CD4-positive, alpha-beta memory T cell (primary cell): Measurements from ENCODE around the gene PSD. TPM values are rescaled to one million over a fixed set of nuclear protein-coding genes. Genes with fewer than 3 reads are reported as not detected.

ENCODE experiments used
- CTCF ChIA-PET: fragments of 350-600 bp; sonication (Branson Sonifier 250); formaldehyde crosslinking; loops from one replicate; lab custom pipeline; 2021; ENCODE audit warnings: inconsistent platforms; ENCODE audit not compliant: partially characterized antibody; lab: Charles Lee
- POLR2A ChIA-PET: fragments of 350-600 bp; sonication (Branson Sonifier 250); formaldehyde crosslinking; loops from one replicate; lab custom pipeline; 2021; ENCODE audit not compliant: partially characterized antibody; lab: Charles Lee
- DNase-seq, 5 donors: peaks; one replicate each; pipeline versions ENCODE4 v3.0.0 to v3.0.0-alpha.2; 2020 to 2022; ENCODE audit warnings: mixed read lengths in 1 of 5
- H3K27ac ChIP-seq: one replicate; pipeline ENCODE4 v1.7.0; 2013; ENCODE audit warnings: low read depth, low read length
- H3K27me3 ChIP-seq: 2 replicates; pipeline ENCODE4 v1.7.0; 2013; ENCODE audit warnings: mild to moderate bottlenecking, low read length, moderate library complexity; ENCODE audit not compliant: insufficient read depth
- H3K36me3 ChIP-seq: 2 replicates; pipeline ENCODE4 v1.7.0; 2013; ENCODE audit warnings: mild to moderate bottlenecking, low read length, moderate library complexity; ENCODE audit not compliant: insufficient read depth
- H3K4me1 ChIP-seq: 2 replicates; pipeline ENCODE4 v1.7.0; 2013; ENCODE audit warnings: mild to moderate bottlenecking, low read length, moderate library complexity; ENCODE audit not compliant: insufficient read depth
- H3K4me3 ChIP-seq, 2 donors: one replicate each; pipeline ENCODE4 v1.7.0; 2013; ENCODE audit warnings: low read length in 2 of 2, mild to moderate bottlenecking in 1 of 2
- H3K9me3 ChIP-seq, 2 donors: one replicate each; pipeline ENCODE4 v1.7.0; 2013; ENCODE audit warnings: low read length in 2 of 2, control low read depth in 1 of 2; ENCODE audit not compliant: control insufficient read depth in 1 of 2
- H3K27ac Mint-ChIP-seq, 7 donors: one replicate each; pipeline ENCODE4 v1.8.0; 2020 to 2021; ENCODE audit warnings: mixed read lengths in 7 of 7, mild to moderate bottlenecking in 6 of 7, inconsistent platforms in 3 of 7, moderate library complexity in 3 of 7
- H3K27me3 Mint-ChIP-seq, 2 donors: one replicate each; pipeline ENCODE4 v1.8.0; 2020 to 2021; ENCODE audit warnings: mixed read lengths in 2 of 2
- H3K36me3 Mint-ChIP-seq, 2 donors: one replicate each; pipeline ENCODE4 v1.8.0; 2020 to 2021; ENCODE audit warnings: mixed read lengths in 2 of 2, inconsistent platforms in 1 of 2, mild to moderate bottlenecking in 1 of 2
- H3K4me1 Mint-ChIP-seq, 4 donors: one replicate each; pipeline ENCODE4 v1.8.0; 2020 to 2021; ENCODE audit warnings: mixed read lengths in 4 of 4, mild to moderate bottlenecking in 1 of 4
- H3K4me3 Mint-ChIP-seq, 8 donors: one replicate each; pipeline ENCODE4 v1.8.0; 2020 to 2021; ENCODE audit warnings: mixed read lengths in 8 of 8, mild to moderate bottlenecking in 7 of 8, moderate library complexity in 6 of 8, inconsistent platforms in 3 of 8
- H3K9me3 Mint-ChIP-seq, 8 donors: one replicate each; pipeline ENCODE4 v1.8.0; 2020 to 2021; ENCODE audit warnings: mixed read lengths in 8 of 8, mild to moderate bottlenecking in 5 of 8, inconsistent platforms in 3 of 8, moderate library complexity in 1 of 8
- intact Hi-C: fragments of 100-400 bp; cut with micrococcal nuclease; formaldehyde crosslinking; loops from one replicate; pipeline ENCODE4 v1.15.1; 2023
- polyA plus RNA-seq, 2 donors: library from polyadenylated mRNA; unstranded; fragments of 300-500 nt; fragmentation: Illumina TruSeq; gene quantifications; one replicate each; pipeline ENCODE4 v1.2.3, GENCODE V29; 2021
- total RNA-seq, 2 experiments: library from RNA; stranded (reverse); gene quantifications; one replicate each; pipeline ENCODE4 v1.2.3, GENCODE V29; 2021

PSD gene
- total and polyA plus RNA-seq, 4 experiments from 2014 or later, result 2.1 to 5.4 (median 3.8) TPM

- Histone ChIP-seq H3K27ac (peak within 1 kb of the TSS; percentile 100), H3K9me3 (no peaks in the 10 kb centered on the region), H3K36me3 (peaks cover 23% of the 10 kb centered on the region), H3K27me3 (no peaks in the 10 kb centered on the region), H3K4me1 (peaks cover 53% of the 10 kb centered on the region), H3K4me3 (peak within 1 kb of the TSS; percentile 97 to 98)
- intact Hi-C loops, result loop anchor here (1.0 to 5.0 kb wide), 5 partner anchors 243 to 565 kb away; partner anchors contain the start of genes CNNM2, NOLC1 and PPRC1
- ChIA-PET POLR2A (interaction anchor here (0.5 to 8.3 kb wide), 23 partner anchors 9 to 578 kb away, joined by 3 to 122 read pairs (median 4); partner anchors contain the start of genes ACTR1A, C10orf95, CUEDC2 and ELOVL3), CTCF (interaction anchor here (0.6 to 10.3 kb wide), 13 partner anchors 9 to 559 kb away, joined by 3 to 88 read pairs (median 7); partner anchors contain the start of genes ACTR1A, C10orf95 and CUEDC2)
- peak within 1 kb of the TSS; percentile 94 to 98 (median 96) for H3K4me3 Mint-ChIP-seq
- DNase-seq, result peak; percentile 91 to 94 (median 93)
- H3K36me3 Mint-ChIP-seq, result peaks cover 7 to 52% of the 10 kb centered on the region in 2 donors
- H3K9me3 Mint-ChIP-seq, result peaks cover 0 to 2% (median 0%) of the 10 kb centered on the region in 8 donors
- H3K27me3 Mint-ChIP-seq, result no peaks in the 10 kb centered on the region
- peaks cover 23 to 76% (median 41%) of the 10 kb centered on the region in 4 donors for H3K4me1 Mint-ChIP-seq
- H3K27ac Mint-ChIP-seq, result peak within 1 kb of the TSS; percentile 98 to 100 (median 100)
Measured at GRCh38 chr10:102395400-102396316, 22.9 kb downstream of the PSD start, which contains the start of gene NFKB2. NFKB2 (plus strand) TSS chr10:102395705; CDS start chr10:102395960, 255 bp downstream.

GRCh38 chr10:102394801-102395399 is 23.7 kb downstream of the PSD start:
- POLR2A ChIA-PET, result interaction anchor here (0.5 to 8.3 kb wide), 24 partner anchors 10 to 577 kb away, joined by 3 to 122 read pairs (median 5); partner anchors contain the start of genes ACTR1A, C10orf95, CUEDC2 and ELOVL3

GRCh38 chr10:102394079-102394800 is 24.3 kb downstream of the PSD start:
- H3K9me3 ChIP-seq, result no peaks in the 10 kb centered on the region
- peak; percentile 99 to 100 (median 99) for DNase-seq
- Mint-ChIP-seq H3K9me3 (peaks cover 0 to 2% (median 0%) of the 10 kb centered on the region in 8 donors), H3K36me3 (peaks cover 7 to 43% of the 10 kb centered on the region in 2 donors), H3K4me1 (peaks cover 18 to 62% (median 34%) of the 10 kb centered on the region in 4 donors), H3K27me3 (no peaks in the 10 kb centered on the region), H3K4me3 (peak overlapping the region; percentile 94 to 98 (median 96)), H3K27ac (peak overlapping the region; percentile 98 to 100 (median 100))
- no peaks in the 10 kb centered on the region for H3K27me3 ChIP-seq
- H3K4me1 ChIP-seq, result peaks cover 43% of the 10 kb centered on the region
- peak overlapping the region; percentile 97 to 98 for H3K4me3 ChIP-seq
- peak overlapping the region; percentile 100 for H3K27ac ChIP-seq
- peaks cover 17% of the 10 kb centered on the region for H3K36me3 ChIP-seq
- ChIA-PET POLR2A (interaction anchor here (0.7 to 8.3 kb wide), 24 partner anchors 9 to 279 kb away, joined by 3 to 122 read pairs (median 6); partner anchors contain the start of genes ACTR1A, C10orf95, CUEDC2 and ELOVL3), CTCF (interaction anchor here (0.8 to 10.3 kb wide), 27 partner anchors 8 to 271 kb away, joined by 3 to 88 read pairs (median 4); partner anchors contain the start of genes ACTR1A, C10orf95, CUEDC2 and FBXL15)
- intact Hi-C loops, result loop anchor here (1.0 to 2.0 kb wide), 9 partner anchors 28 to 261 kb away; partner anchors contain the start of genes ACTR1A, CUEDC2, GBF1 and PPRC1

More at GRCh38 chr10:102394801-102395399, 23.7 kb downstream of the PSD start:
- H3K9me3 ChIP-seq, result no peaks in the 10 kb centered on the region
- no peaks in the 10 kb centered on the region for H3K27me3 ChIP-seq
- Mint-ChIP-seq H3K36me3 (peaks cover 7 to 48% of the 10 kb centered on the region in 2 donors), H3K27ac (peak overlapping the region; percentile 98 to 100 (median 100)), H3K9me3 (peaks cover 0 to 2% (median 0%) of the 10 kb centered on the region in 8 donors), H3K4me3 (peak overlapping the region; percentile 94 to 98 (median 96)), H3K4me1 (peaks cover 23 to 69% (median 38%) of the 10 kb centered on the region in 4 donors), H3K27me3 (no peaks in the 10 kb centered on the region)
- peaks cover 17% of the 10 kb centered on the region for H3K36me3 ChIP-seq
- H3K4me1 ChIP-seq, result peaks cover 47% of the 10 kb centered on the region
- H3K27ac ChIP-seq, result peak overlapping the region; percentile 100
- H3K4me3 ChIP-seq, result peak overlapping the region; percentile 97 to 98
- CTCF ChIA-PET, result interaction anchor here (0.6 to 10.3 kb wide), 16 partner anchors 10 to 559 kb away, joined by 3 to 88 read pairs (median 6); partner anchors contain the start of genes ACTR1A, C10orf95 and CUEDC2
- DNase-seq, result peak in 1 of 5 donors; percentile 89
- intact Hi-C loops, result loop anchor here (1.0 to 5.0 kb wide), 13 partner anchors 27 to 565 kb away; partner anchors contain the start of genes ACTR1A, CNNM2, CUEDC2 and GBF1

- Mint-ChIP-seq H3K36me3 (peaks cover 7 to 39% of the 10 kb centered on the region in 2 donors), H3K27me3 (no peaks in the 10 kb centered on the region), H3K9me3 (peaks cover 0 to 1% (median 0%) of the 10 kb centered on the region in 8 donors), H3K4me1 (peaks cover 19 to 58% (median 32%) of the 10 kb centered on the region in 4 donors), H3K27ac (peak overlapping the region; percentile 98 to 100 (median 100)), H3K4me3 (peak overlapping the region; percentile 94 to 98 (median 96))
- DNase-seq, result no peak
- peak overlapping the region; percentile 47 to 97 for H3K4me3 ChIP-seq
- H3K27me3 ChIP-seq, result no peaks in the 10 kb centered on the region
- no peaks in the 10 kb centered on the region for H3K9me3 ChIP-seq
- ChIA-PET CTCF (interaction anchor here (0.6 to 10.3 kb wide), 29 partner anchors 8 to 894 kb away, joined by 3 to 88 read pairs (median 4); partner anchors contain the start of genes ACTR1A, C10orf95, CUEDC2 and FBXL15), POLR2A (interaction anchor here (0.7 to 8.3 kb wide), 22 partner anchors 8 to 279 kb away, joined by 3 to 122 read pairs (median 8); partner anchors contain the start of genes ACTR1A, C10orf95, CUEDC2 and ELOVL3)
- intact Hi-C loops, result loop anchor here (1.0 to 2.0 kb wide), 9 partner anchors 29 to 261 kb away; partner anchors contain the start of genes ACTR1A, CUEDC2, GBF1 and PPRC1
- peaks cover 36% of the 10 kb centered on the region for H3K4me1 ChIP-seq
- peaks cover 17% of the 10 kb centered on the region for H3K36me3 ChIP-seq
- peak overlapping the region; percentile 100 for H3K27ac ChIP-seq
Measured at GRCh38 chr10:102393411-102394078, 25.0 kb downstream of the PSD start.

GRCh38 chr10:102392306-102392705 is 26.3 kb downstream of the PSD start:
- Mint-ChIP-seq H3K4me1 (peaks cover 13 to 45% (median 22%) of the 10 kb centered on the region in 4 donors), H3K27me3 (no peaks in the 10 kb centered on the region), H3K27ac (peak overlapping the region in 5 of 7 donors; percentile 9 to 100 (median 65)), H3K4me3 (peak overlapping the region in 1 of 8 donors; percentile 69), H3K9me3 (no peaks in the 10 kb centered on the region), H3K36me3 (peaks cover 0 to 26% of the 10 kb centered on the region in 2 donors)
- Histone ChIP-seq H3K4me3 (no peak overlapping the region), H3K36me3 (peaks cover 6% of the 10 kb centered on the region), H3K9me3 (no peaks in the 10 kb centered on the region), H3K4me1 (peaks cover 24% of the 10 kb centered on the region), H3K27ac (no peak overlapping the region), H3K27me3 (no peaks in the 10 kb centered on the region)
- CTCF ChIA-PET, result interaction anchor here (0.6 to 10.3 kb wide), 7 partner anchors 10 to 553 kb away, joined by 3 to 88 read pairs (median 26); partner anchors contain the start of genes C10orf95 and FBXL15
- POLR2A ChIA-PET, result interaction anchor here (1.5 kb wide), 1 partner anchor 80 kb away, joined by 4 read pairs; no protein-coding TSS in a partner anchor
- intact Hi-C loops, result no loop called here
- no peak for DNase-seq
